ENCODE results near the gene DSCAML1. TPM values are rescaled to one million over a fixed set of nuclear protein-coding genes. Genes with fewer than 3 reads are reported as not detected.
A peak's percentile ranks its signal among the peaks of the same experiment; 100 is the strongest.

Gene DSCAML1
- total and polyA plus RNA-seq, 12 donors, result 0.16 to 1.5 (median 0.57) TPM

- H3K27ac ChIP-seq, result no peak overlapping the region
- no peaks in the 10 kb centered on the region for H3K9me3 ChIP-seq
- H3K4me3 ChIP-seq, result no peak overlapping the region
- no peaks in the 10 kb centered on the region for H3K27me3 ChIP-seq
- peaks cover 0 to 66% (median 0%) of the 10 kb centered on the region in 9 donors for H3K36me3 ChIP-seq
- H3K4me1 ChIP-seq, result peaks cover 0 to 52% (median 24%) of the 10 kb centered on the region in 9 donors
- ATAC-seq, result no peak
- DNase-seq, result peak in 1 of 2 donors; percentile 2
- 92 to 96% methylated on average over 10 of the region's 10 CpGs for WGBS, 2 donors
- intact Hi-C loops (cut with DNase I), result loop anchor here in 9 of 10 donors (5.0 to 10.0 kb wide), 6 partner anchors 62 to 215 kb away; no protein-coding TSS in a partner anchor
- TF ChIP-seq CTCF (IDR thresholded peaks at IDR 0.05), result no peak
These were observed 43.2 kb upstream of the DSCAML1 start for GRCh38 chr11:117839936-117840813.

GRCh38 chr11:117839380-117839881 is 42.4 kb upstream of the DSCAML1 start:
- no peaks in the 10 kb centered on the region for H3K27me3 ChIP-seq
- no peaks in the 10 kb centered on the region for H3K9me3 ChIP-seq
- TF ChIP-seq CTCF (IDR thresholded peaks at IDR 0.05), result no peak
- ATAC-seq, result no peak
- no peak overlapping the region for H3K27ac ChIP-seq
- intact Hi-C loops (cut with DNase I), result no loop called here
- peaks cover 0 to 51% (median 22%) of the 10 kb centered on the region in 9 donors for H3K4me1 ChIP-seq
- peaks cover 0 to 73% (median 0%) of the 10 kb centered on the region in 9 donors for H3K36me3 ChIP-seq
- no peak overlapping the region for H3K4me3 ChIP-seq
- DNase-seq, result peak in 1 of 2 donors; percentile 2
- 81 to 86% methylated on average over 7 of the region's 7 CpGs for whole genome bisulfite sequencing, 2 donors

GRCh38 chr11:117838901-117839300 is 41.9 kb upstream of the DSCAML1 start:
- DNase-seq (peak in 1 of 2 donors; percentile 0), ATAC-seq (no peak)
- 85% methylated on average over 8 of the region's 8 CpGs for WGBS, 2 donors
- Histone ChIP-seq H3K4me3 (no peak overlapping the region), H3K4me1 (peaks cover 0 to 46% (median 19%) of the 10 kb centered on the region in 9 donors), H3K27me3 (no peaks in the 10 kb centered on the region), H3K36me3 (peaks cover 0 to 78% (median 0%) of the 10 kb centered on the region in 9 donors), H3K9me3 (no peaks in the 10 kb centered on the region), H3K27ac (no peak overlapping the region)
- no peak for TF ChIP-seq CTCF (IDR thresholded peaks at IDR 0.05)
- intact Hi-C loops (cut with DNase I), result no loop called here

- WGBS, 2 donors, result 82 to 91% methylated on average over 8 of the region's 8 CpGs
- H3K36me3 ChIP-seq, result peaks cover 0 to 86% (median 0%) of the 10 kb centered on the region in 9 donors
These were observed 40.8 kb upstream of the DSCAML1 start for GRCh38 chr11:117837791-117838190.

More at GRCh38 chr11:117837791-117838190, 40.8 kb upstream of the DSCAML1 start:
- DNase-seq (peak in 1 of 2 donors; percentile 1), ATAC-seq (no peak)
- no peaks in the 10 kb centered on the region for H3K27me3 ChIP-seq
- H3K9me3 ChIP-seq, result no peaks in the 10 kb centered on the region
- H3K27ac ChIP-seq, result no peak overlapping the region
- H3K4me1 ChIP-seq, result peaks cover 0 to 38% (median 16%) of the 10 kb centered on the region in 9 donors
- intact Hi-C loops (cut with DNase I), result no loop called here
- H3K4me3 ChIP-seq, result no peak overlapping the region
- no peak for TF ChIP-seq CTCF (IDR thresholded peaks at IDR 0.05)

Data from heart right ventricle (tissue), 16 donors.